ENCODE measurements around the gene TMEM18. TPM values are rescaled to one million over a fixed set of nuclear protein-coding genes. Genes with fewer than 3 reads are reported as not detected.

The TMEM18 gene
- total and polyA plus RNA-seq, 2 of the 4 experiments (the other 2 are of a cell fraction): 15.2 to 30.2 TPM

DNA sequence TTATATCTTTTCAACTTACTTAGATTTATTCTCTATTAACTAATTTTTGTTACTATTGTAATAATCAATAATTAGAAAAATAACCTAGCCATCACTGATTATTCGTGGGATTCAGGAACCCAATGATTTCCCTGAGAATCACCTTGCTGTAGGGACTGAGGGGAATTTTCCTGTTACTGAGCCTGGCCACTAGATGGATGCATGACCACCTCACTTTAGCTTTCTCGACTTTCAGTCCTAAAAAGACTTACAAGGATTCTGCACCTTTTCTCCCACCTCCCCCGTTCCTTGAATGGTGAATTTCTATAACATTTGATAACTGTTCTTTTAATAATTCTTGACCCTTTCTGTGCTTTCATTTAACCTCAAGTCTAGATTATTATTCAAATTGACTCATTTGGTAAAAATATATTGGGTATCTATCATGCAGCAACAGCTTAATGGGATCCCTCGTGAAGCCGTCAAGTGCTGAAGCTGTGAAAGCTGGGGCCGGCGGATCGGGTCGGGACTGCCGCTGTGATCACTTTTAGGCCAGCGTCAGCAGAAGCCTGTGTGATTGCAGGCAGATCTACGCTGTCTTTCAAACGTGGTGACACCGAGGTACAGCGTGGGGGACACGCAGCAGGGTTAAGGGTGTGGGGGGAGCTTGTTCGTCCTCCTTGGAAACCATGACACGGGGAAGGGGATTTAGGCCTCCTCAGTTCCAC lies 38.8 kb upstream of the TMEM18 start:
- Histone ChIP-seq H3K4me1 (ENCODE audit: control insufficient read depth, insufficient read depth, low read length) (no peaks in the 10 kb centered on the region), H3K56ac (ENCODE audit: extremely low read depth, insufficient read depth, low read length) (no peak overlapping the region), H3K27me3 (ENCODE audit: control insufficient read depth, insufficient read depth, low read length) (no peaks in the 10 kb centered on the region), H2BK120ac (ENCODE audit: low read depth, low read length) (no peak overlapping the region), H2AFZ (replicated peaks; ENCODE audit: low read length, poor library complexity) (peak overlapping the region; percentile 56), H2BK15ac (ENCODE audit: low read depth, low read length) (no peak overlapping the region), H3K9me1 (ENCODE audit: insufficient read depth, low read length) (no peaks in the 10 kb centered on the region), H4K8ac (ENCODE audit: low read depth in 2 of 2, low read length in 2 of 2) (no peak overlapping the region), H2BK20ac (ENCODE audit: low read depth, low read length) (no peak overlapping the region), H2AK9ac (replicated peaks; ENCODE audit: low read depth, low read length, poor library complexity) (no peak overlapping the region), H3K27ac (ENCODE audit: insufficient read depth, low read length) (no peak overlapping the region), H3K4ac (ENCODE audit: low read depth, low read length) (no peak overlapping the region), H4K5ac (ENCODE audit: low read depth, low read length) (no peak overlapping the region), H3K18ac (ENCODE audit: low read depth, low read length) (no peak overlapping the region), H3K79me1 (ENCODE audit: low read depth in 1 of 2, low read length in 2 of 2) (no peaks in the 10 kb centered on the region), H4K20me1 (ENCODE audit: insufficient read depth, low read length) (no peaks in the 10 kb centered on the region), H3K4me2 (ENCODE audit: low read depth, low read length) (no peak overlapping the region), H4K91ac (ENCODE audit: insufficient read depth, low read depth, low read length) (no peak overlapping the region), H3K36me3 (ENCODE audit: control insufficient read depth, insufficient read depth, low read length) (no peaks in the 10 kb centered on the region), H3K4me3 (ENCODE audit: insufficient read depth, low read depth, low read length) (no peak overlapping the region), H2AK5ac (ENCODE audit: low read depth, low read length) (no peak overlapping the region), H3K9me3 (ENCODE audit: control insufficient read depth, insufficient read depth, low read length) (no peaks in the 10 kb centered on the region), H3K14ac (replicated peaks; ENCODE audit: low read depth, low read length) (no peak overlapping the region), H2BK5ac (ENCODE audit: low read depth, low read length, poor library complexity, severe bottlenecking) (no peak overlapping the region), H3K9ac (ENCODE audit: low read depth, low read length) (no peak overlapping the region), H3K23ac (ENCODE audit: low read depth, low read length) (no peak overlapping the region)
- in situ Hi-C loops (cut with MboI; ENCODE audit: low sequenced_read_pairs) (loop anchor here (10.0 kb wide), 1 partner anchor 829 kb away; no protein-coding TSS in a partner anchor), intact Hi-C loops (cut with micrococcal nuclease) (loop anchor here (10.0 kb wide), 1 partner anchor 239 kb away; the partner anchor contains the start of gene SNTG2), dilution Hi-C loops (cut with HindIII; ENCODE audit: low sequenced_read_pairs, unreplicated experiment) (no loop called here)
- CTCF ChIA-PET: interaction anchor here (0.8 to 2.2 kb wide), 6 partner anchors 8 to 434 kb away, joined by 3 to 6 read pairs (median 3); no protein-coding TSS in a partner anchor
- POLR2A ChIA-PET (ENCODE audit: unreplicated experiment): no interaction called here
- no TSS peak for BruUV-seq (replicated peaks)
- WGBS, 2 experiments (ENCODE audit: extremely low coverage in 2 of 2, insufficient read length in 1 of 2): 4% methylated on average over 4 of the region's 18 CpGs; no CpG with 5 or more reads in 1 of the 2 experiments
- DNase-seq (peak; percentile 27), ATAC-seq (ENCODE audit: low read depth) (no peak)
- TF ChIP-seq MAFK (IDR thresholded peaks at IDR 0.05; ENCODE audit: low read depth, low read length) (no peak), CEBPB (IDR thresholded peaks at IDR 0.05; ENCODE audit: low read depth, low read length) (no peak), SMC3 (IDR thresholded peaks at IDR 0.05; ENCODE audit: low read depth, low read length) (peak; percentile 38), MXI1 (IDR thresholded peaks at IDR 0.05; ENCODE audit: borderline replicate concordance, low read depth, low read length) (no peak), CHD1 (IDR thresholded peaks at IDR 0.05; ENCODE audit: low read depth, low read length) (no peak), POLR2A (IDR thresholded peaks at IDR 0.05; ENCODE audit: low read depth, low read length) (no peak), NFE2L2 (IDR thresholded peaks at IDR 0.05; ENCODE audit: low read depth, low read length) (no peak), BHLHE40 (IDR thresholded peaks at IDR 0.05; ENCODE audit: low read depth, low read length) (no peak), RAD21 (IDR thresholded peaks at IDR 0.05; ENCODE audit: low read length) (peak; percentile 37), FOS (IDR thresholded peaks at IDR 0.05; ENCODE audit: low read depth, low read length) (no peak), MAZ (IDR thresholded peaks at IDR 0.05; ENCODE audit: borderline replicate concordance, low read depth, low read length) (no peak), RCOR1 (IDR thresholded peaks at IDR 0.05; ENCODE audit: insufficient replicate concordance, low read length) (no peak)
- TF ChIP-seq, protein P1, sequence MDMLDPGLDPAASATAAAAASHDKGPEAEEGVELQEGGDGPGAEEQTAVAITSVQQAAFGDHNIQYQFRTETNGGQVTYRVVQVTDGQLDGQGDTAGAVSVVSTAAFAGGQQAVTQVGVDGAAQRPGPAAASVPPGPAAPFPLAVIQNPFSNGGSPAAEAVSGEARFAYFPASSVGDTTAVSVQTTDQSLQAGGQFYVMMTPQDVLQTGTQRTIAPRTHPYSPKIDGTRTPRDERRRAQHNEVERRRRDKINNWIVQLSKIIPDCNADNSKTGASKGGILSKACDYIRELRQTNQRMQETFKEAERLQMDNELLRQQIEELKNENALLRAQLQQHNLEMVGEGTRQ (IDR thresholded peaks at IDR 0.05; ENCODE audit: low read depth, low read length): no peak
- TF ChIP-seq, protein P2, sequence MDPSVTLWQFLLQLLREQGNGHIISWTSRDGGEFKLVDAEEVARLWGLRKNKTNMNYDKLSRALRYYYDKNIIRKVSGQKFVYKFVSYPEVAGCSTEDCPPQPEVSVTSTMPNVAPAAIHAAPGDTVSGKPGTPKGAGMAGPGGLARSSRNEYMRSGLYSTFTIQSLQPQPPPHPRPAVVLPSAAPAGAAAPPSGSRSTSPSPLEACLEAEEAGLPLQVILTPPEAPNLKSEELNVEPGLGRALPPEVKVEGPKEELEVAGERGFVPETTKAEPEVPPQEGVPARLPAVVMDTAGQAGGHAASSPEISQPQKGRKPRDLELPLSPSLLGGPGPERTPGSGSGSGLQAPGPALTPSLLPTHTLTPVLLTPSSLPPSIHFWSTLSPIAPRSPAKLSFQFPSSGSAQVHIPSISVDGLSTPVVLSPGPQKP (IDR thresholded peaks at IDR 0.05; ENCODE audit: borderline replicate concordance, low read depth, low read length): no peak
- TF ChIP-seq, protein P3, sequence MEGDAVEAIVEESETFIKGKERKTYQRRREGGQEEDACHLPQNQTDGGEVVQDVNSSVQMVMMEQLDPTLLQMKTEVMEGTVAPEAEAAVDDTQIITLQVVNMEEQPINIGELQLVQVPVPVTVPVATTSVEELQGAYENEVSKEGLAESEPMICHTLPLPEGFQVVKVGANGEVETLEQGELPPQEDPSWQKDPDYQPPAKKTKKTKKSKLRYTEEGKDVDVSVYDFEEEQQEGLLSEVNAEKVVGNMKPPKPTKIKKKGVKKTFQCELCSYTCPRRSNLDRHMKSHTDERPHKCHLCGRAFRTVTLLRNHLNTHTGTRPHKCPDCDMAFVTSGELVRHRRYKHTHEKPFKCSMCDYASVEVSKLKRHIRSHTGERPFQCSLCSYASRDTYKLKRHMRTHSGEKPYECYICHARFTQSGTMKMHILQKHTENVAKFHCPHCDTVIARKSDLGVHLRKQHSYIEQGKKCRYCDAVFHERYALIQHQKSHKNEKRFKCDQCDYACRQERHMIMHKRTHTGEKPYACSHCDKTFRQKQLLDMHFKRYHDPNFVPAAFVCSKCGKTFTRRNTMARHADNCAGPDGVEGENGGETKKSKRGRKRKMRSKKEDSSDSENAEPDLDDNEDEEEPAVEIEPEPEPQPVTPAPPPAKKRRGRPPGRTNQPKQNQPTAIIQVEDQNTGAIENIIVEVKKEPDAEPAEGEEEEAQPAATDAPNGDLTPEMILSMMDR (conservative IDR thresholded peaks at IDR 0.05; ENCODE audit: low read depth, low read length): peak; percentile 37

Measured in IMR-90 (cell line).